ENCODE data around the gene CPNE1. TPM values are rescaled to one million over a fixed set of nuclear protein-coding genes. Genes with fewer than 3 reads are reported as not detected.
A peak's percentile ranks its signal among the peaks of the same experiment; 100 is the strongest.

Gene CPNE1
- total and polyA plus RNA-seq, 8 donors, result 59.7 to 138 (median 75.2) TPM

- H3K36me3 ChIP-seq, result peaks cover 0 to 7% (median 0%) of the 10 kb centered on the region in 3 donors
- H3K9me3 ChIP-seq, result no peaks in the 10 kb centered on the region
- WGBS, 2 donors, result 94 to 95% methylated on average over 11 of the region's 11 CpGs
- intact Hi-C loops (cut with DNase I), result no loop called here
- FAIRE-seq, result no peak
- no peak overlapping the region for H3K4me3 ChIP-seq
- no peaks in the 10 kb centered on the region for H3K27me3 ChIP-seq
- no peak for DNase-seq
- H3K4me1 ChIP-seq, result peaks cover 3 to 8% (median 7%) of the 10 kb centered on the region in 3 donors
- no peak overlapping the region for H3K27ac ChIP-seq
- no peak for TF ChIP-seq CTCF (IDR thresholded peaks at IDR 0.05)
- ATAC-seq, result no peak
Measured at GRCh38 chr20:35620818-35621559, 43.7 kb downstream of the CPNE1 start.

DNA sequence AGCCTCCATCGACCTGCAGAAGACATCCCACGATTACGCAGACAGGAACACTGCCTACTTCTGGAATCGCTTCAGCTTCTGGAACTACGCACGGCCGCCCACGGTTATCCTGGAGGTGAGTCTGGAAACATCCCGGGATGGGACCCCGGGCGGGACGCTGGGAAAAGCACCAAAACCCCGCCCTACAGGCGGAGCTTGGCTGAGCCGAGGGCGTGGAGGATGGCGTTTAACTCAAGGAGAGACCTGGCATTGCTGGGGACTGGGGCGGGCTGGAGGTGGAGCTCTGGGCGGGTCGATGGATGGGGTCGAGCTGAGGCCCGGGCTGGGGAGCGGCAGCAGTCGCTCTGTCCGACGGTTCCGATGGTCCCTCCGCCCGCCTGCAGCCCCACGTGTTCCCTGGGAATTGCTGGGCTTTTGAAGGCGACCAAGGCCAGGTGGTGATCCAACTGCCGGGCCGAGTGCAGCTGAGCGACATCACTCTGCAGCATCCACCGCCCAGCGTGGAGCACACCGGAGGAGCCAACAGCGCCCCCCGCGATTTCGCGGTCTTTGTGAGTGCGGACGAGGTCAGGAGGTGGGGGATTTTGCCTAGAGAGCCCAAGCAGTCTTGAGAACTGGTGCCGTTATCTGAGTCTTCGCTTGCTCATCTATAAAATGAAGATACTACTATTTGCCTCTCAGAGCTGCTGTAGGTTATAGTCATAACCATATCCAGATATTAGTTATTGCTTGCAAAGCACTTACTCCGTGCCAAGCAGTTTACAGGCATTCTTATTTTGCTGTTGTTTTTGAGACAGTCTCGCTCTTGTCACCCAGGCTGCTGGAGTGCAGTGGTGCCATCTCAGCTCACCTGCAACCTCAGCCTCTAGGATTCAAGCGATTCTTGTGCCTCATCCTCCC is 45.3 kb downstream of the CPNE1 start:
- intact Hi-C loops (cut with DNase I), result no loop called here
- H3K27ac ChIP-seq, result no peak overlapping the region
- peak; percentile 18 to 57 (median 50) for ATAC-seq
- H3K9me3 ChIP-seq, result no peaks in the 10 kb centered on the region
- 8 to 10% methylated on average over 37 to 49 of the region's 49 CpGs for WGBS, 2 donors
- DNase-seq, result peak; percentile 81 to 93 (median 83)
- TF ChIP-seq CTCF (IDR thresholded peaks at IDR 0.05), result no peak
- no peak for FAIRE-seq
- H3K4me3 ChIP-seq, result peak overlapping the region in 3 of 4 donors; percentile 3 to 53 (median 36)
- no peaks in the 10 kb centered on the region for H3K27me3 ChIP-seq
- H3K4me1 ChIP-seq, result peaks cover 3 to 10% (median 7%) of the 10 kb centered on the region in 3 donors
- no peaks in the 10 kb centered on the region for H3K36me3 ChIP-seq

GRCh38 chr20:35618263-35619131 is 46.2 kb downstream of the CPNE1 start:
- no peaks in the 10 kb centered on the region for H3K9me3 ChIP-seq
- no peak for TF ChIP-seq CTCF (IDR thresholded peaks at IDR 0.05)
- peaks cover 3 to 10% (median 7%) of the 10 kb centered on the region in 3 donors for H3K4me1 ChIP-seq
- peak overlapping the region in 1 of 4 donors; percentile 8 for H3K27ac ChIP-seq
- no peaks in the 10 kb centered on the region for H3K27me3 ChIP-seq
- no peaks in the 10 kb centered on the region for H3K36me3 ChIP-seq
- DNase-seq (peak in 4 of 6 donors; percentile 42 to 86 (median 54)), ATAC-seq (no peak), FAIRE-seq (no peak)
- 8 to 16% methylated on average over 30 to 35 of the region's 35 CpGs for WGBS, 2 donors
- H3K4me3 ChIP-seq, result peak overlapping the region; percentile 5 to 53 (median 32)
- intact Hi-C loops (cut with DNase I), result no loop called here

DNA sequence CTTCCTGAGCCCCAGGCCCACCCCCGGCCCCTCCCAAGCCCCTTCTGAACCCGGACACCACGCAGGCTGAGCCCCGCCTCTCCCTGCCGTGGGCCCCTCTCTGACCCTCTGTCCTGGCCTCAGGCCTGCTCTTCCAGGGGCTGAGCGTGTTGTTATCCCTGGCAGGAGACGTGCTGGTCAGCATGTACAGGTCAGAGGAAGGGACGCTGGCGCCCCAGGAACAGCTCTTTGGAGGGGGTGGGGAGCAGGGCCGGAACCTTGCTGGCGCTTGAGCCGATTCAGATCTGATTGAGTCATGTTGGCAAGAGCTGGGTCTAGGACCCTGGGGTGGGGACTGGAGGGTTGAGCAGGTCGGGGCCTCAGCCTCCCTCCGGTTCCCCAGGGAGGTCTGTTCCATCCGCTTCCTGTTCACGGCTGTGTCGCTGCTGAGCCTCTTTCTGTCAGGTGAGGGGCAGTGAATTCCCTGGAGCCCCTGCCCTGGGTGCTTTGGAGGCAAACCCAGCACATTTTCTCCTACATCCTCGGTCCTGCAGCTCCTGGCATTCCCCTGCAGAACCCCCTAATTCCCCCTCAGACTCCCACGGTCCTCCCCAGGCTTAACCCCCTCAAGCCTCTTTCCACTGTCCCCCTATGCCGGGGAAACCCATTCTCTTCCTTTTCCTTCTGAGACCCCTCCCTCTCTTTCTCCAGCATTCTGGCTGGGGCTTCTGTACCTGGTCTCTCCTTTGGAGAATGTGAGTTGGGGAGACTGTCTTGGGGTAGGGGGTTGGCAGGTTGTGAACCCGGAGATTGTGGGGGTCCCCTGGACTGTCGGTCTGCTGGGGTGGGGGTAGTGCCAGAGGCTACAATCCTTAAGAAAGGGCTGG is 47.1 kb downstream of the CPNE1 start:
- peak; percentile 59 to 86 (median 72) for DNase-seq
- peak in 2 of 4 donors; percentile 20 to 32 for TF ChIP-seq CTCF (IDR thresholded peaks at IDR 0.05)
- ATAC-seq, result peak; percentile 16 to 38 (median 31)
- peak overlapping the region; percentile 12 to 53 (median 32) for H3K4me3 ChIP-seq
- H3K36me3 ChIP-seq, result no peaks in the 10 kb centered on the region
- H3K9me3 ChIP-seq, result no peaks in the 10 kb centered on the region
- H3K4me1 ChIP-seq, result peaks cover 3 to 10% (median 7%) of the 10 kb centered on the region in 3 donors
- FAIRE-seq, result no peak
- H3K27me3 ChIP-seq, result no peaks in the 10 kb centered on the region
- WGBS, 2 donors, result 5 to 9% methylated on average over 22 of the region's 22 CpGs
- intact Hi-C loops (cut with DNase I), result no loop called here
- peak overlapping the region; percentile 67 to 89 (median 80) for H3K27ac ChIP-seq

Data from pancreas (tissue), 10 donors.